ENCODE measurements around the gene KIF5A.
"Not testable (repeated sequence)": the region's sequence is repeated elsewhere in the genome, so short reads cannot be mapped to it uniquely, and the experiment has no call there.

The KIF5A gene

GRCh38 chr12:57558864-57559263, 9.0 kb downstream of the KIF5A start:
- no peak for DNase-seq

- DNase-seq, result no peak
Observed at GRCh38 chr12:57560516-57560915, 10.7 kb downstream of the KIF5A start.

GRCh38 chr12:57561117-57561516, 11.3 kb downstream of the KIF5A start:
- DNase-seq, result not testable (repeated sequence)

- DNase-seq, result no peak
Observed at GRCh38 chr12:57563358-57563757, 13.5 kb downstream of the KIF5A start.

- DNase-seq, result no peak
Observed at GRCh38 chr12:57564178-57564740, 14.4 kb downstream of the KIF5A start.

- no peak for DNase-seq
Observed at GRCh38 chr12:57568838-57569237, 19.0 kb downstream of the KIF5A start.

GRCh38 chr12:57569858-57570257, 20.0 kb downstream of the KIF5A start:
- no peak for DNase-seq

GRCh38 chr12:57570438-57570837, 20.6 kb downstream of the KIF5A start:
- DNase-seq, result not testable (repeated sequence)

- DNase-seq, result no peak
Observed at GRCh38 chr12:57571926-57572762, 22.3 kb downstream of the KIF5A start.

GRCh38 chr12:57574795-57575194, 25.0 kb downstream of the KIF5A start:
- DNase-seq, result no peak

- no peak for DNase-seq
Observed at GRCh38 chr12:57575771-57576612, 26.1 kb downstream of the KIF5A start.

- DNase-seq, result no peak
Observed at GRCh38 chr12:57576613-57577160, 26.8 kb downstream of the KIF5A start.

- DNase-seq, result no peak
Observed at GRCh38 chr12:57577981-57578758, 28.3 kb downstream of the KIF5A start.

- DNase-seq, result no peak
Observed at GRCh38 chr12:57579011-57579410, 29.2 kb downstream of the KIF5A start.

GRCh38 chr12:57579677-57580465, 30.0 kb downstream of the KIF5A start:
- DNase-seq, result no peak

- no peak for DNase-seq
Observed at GRCh38 chr12:57580466-57580795, 30.6 kb downstream of the KIF5A start.

- no peak for DNase-seq
Observed at GRCh38 chr12:57581802-57582201, 32.0 kb downstream of the KIF5A start.

GRCh38 chr12:57582440-57582839, 32.6 kb downstream of the KIF5A start:
- no peak for DNase-seq

- DNase-seq, result peak; percentile 78 to 81
Observed at GRCh38 chr12:57583008-57583831, 33.4 kb downstream of the KIF5A start.

GRCh38 chr12:57584050-57584449, 34.2 kb downstream of the KIF5A start:
- DNase-seq, result no peak

- DNase-seq, result no peak
Observed at GRCh38 chr12:57584690-57585089, 34.8 kb downstream of the KIF5A start.
